Activated naive CD4-positive, alpha-beta T cell treated with anti-CD3 and anti-CD28 coated beads, Interleukin-2, amount 50 U/mL, for 16 hours (primary cell): ENCODE results near the gene DHRSX.
"Not testable (repeated sequence)": the region's sequence is repeated elsewhere in the genome, so short reads cannot be mapped to it uniquely, and the experiment has no call there.

Experiments
- DNase-seq: peaks from one replicate; pipeline ENCODE4 v3.0.0-alpha.2; 2020

DHRSX gene

GRCh38 chrX:2500803-2501558, at the start of gene DHRSX, which contains the start of gene ZBED1:
Gene DHRSX, minus strand, starts transcription at chrX:2500976. Its CDS starts 51 bp downstream, at chrX:2500925.
Gene ZBED1, minus strand, starts transcription at chrX:2500976. Its CDS starts 10,257 bp downstream, at chrX:2490719.
- peak; percentile 58 for DNase-seq

- no peak for DNase-seq
These were observed 49.1 kb upstream of the DHRSX start for GRCh38 chrX:2549876-2550275.

GRCh38 chrX:2548711-2549423, 48.1 kb upstream of the DHRSX start:
- no peak for DNase-seq

- DNase-seq = no peak
These were observed 47.0 kb upstream of the DHRSX start for GRCh38 chrX:2547736-2548135.

GRCh38 chrX:2546496-2546895, 45.7 kb upstream of the DHRSX start:
- DNase-seq = no peak

GRCh38 chrX:2545144-2545543, 44.4 kb upstream of the DHRSX start:
- DNase-seq = no peak

- no peak for DNase-seq
These were observed 42.2 kb upstream of the DHRSX start for GRCh38 chrX:2542826-2543521.

GRCh38 chrX:2541603-2542002, 40.8 kb upstream of the DHRSX start:
- DNase-seq = no peak

- no peak for DNase-seq
These were observed 39.7 kb upstream of the DHRSX start for GRCh38 chrX:2540426-2540947.

GRCh38 chrX:2539586-2539985, 38.8 kb upstream of the DHRSX start:
- DNase-seq = no peak

- DNase-seq = no peak
These were observed 37.4 kb upstream of the DHRSX start for GRCh38 chrX:2538031-2538757.

GRCh38 chrX:2536974-2537373, 36.2 kb upstream of the DHRSX start:
- DNase-seq = no peak

GRCh38 chrX:2536141-2536540, 35.4 kb upstream of the DHRSX start:
- DNase-seq = no peak

- DNase-seq = not testable (repeated sequence)
These were observed 33.7 kb upstream of the DHRSX start for GRCh38 chrX:2534261-2535021.

- DNase-seq = no peak
These were observed 32.6 kb upstream of the DHRSX start for GRCh38 chrX:2533424-2533823.

GRCh38 chrX:2526390-2526789, 25.6 kb upstream of the DHRSX start:
- no peak for DNase-seq

- no peak for DNase-seq
These were observed 23.1 kb upstream of the DHRSX start for GRCh38 chrX:2523911-2524310.

GRCh38 chrX:2521927-2522386, 21.2 kb upstream of the DHRSX start:
- no peak for DNase-seq

- DNase-seq = no peak
These were observed 20.5 kb upstream of the DHRSX start for GRCh38 chrX:2521092-2521926.

- DNase-seq = no peak
These were observed 19.8 kb upstream of the DHRSX start for GRCh38 chrX:2520539-2520938.

- DNase-seq = not testable (repeated sequence)
These were observed 18.9 kb upstream of the DHRSX start for GRCh38 chrX:2519638-2520037.
